ENCODE data around the gene PAQR4.
"Not testable (repeated sequence)": the region's sequence is repeated elsewhere in the genome, so short reads cannot be mapped to it uniquely, and the experiment has no call there.

PAQR4 gene

DNA sequence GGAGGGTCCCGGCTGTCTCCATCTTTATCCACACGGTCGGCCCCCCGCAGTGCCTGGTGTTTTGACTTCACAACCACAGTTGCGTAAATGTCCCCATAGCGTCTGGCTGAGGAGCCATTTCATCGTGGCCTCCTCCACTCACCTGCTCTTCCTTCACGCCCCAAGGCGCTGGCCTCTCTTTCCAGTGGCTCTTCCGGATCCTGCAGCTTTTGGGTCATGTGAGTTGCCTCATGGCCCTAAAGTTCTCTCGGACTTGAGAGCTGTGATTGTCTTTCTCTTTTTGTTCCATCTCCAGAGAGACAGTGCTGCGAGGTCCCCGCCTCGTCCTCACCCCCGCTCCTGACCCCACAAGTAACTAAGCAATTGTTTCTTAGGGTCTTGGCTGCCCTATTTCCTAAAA, 34.7 kb upstream of the PAQR4 start:
- TF ChIP-seq, protein P1, sequence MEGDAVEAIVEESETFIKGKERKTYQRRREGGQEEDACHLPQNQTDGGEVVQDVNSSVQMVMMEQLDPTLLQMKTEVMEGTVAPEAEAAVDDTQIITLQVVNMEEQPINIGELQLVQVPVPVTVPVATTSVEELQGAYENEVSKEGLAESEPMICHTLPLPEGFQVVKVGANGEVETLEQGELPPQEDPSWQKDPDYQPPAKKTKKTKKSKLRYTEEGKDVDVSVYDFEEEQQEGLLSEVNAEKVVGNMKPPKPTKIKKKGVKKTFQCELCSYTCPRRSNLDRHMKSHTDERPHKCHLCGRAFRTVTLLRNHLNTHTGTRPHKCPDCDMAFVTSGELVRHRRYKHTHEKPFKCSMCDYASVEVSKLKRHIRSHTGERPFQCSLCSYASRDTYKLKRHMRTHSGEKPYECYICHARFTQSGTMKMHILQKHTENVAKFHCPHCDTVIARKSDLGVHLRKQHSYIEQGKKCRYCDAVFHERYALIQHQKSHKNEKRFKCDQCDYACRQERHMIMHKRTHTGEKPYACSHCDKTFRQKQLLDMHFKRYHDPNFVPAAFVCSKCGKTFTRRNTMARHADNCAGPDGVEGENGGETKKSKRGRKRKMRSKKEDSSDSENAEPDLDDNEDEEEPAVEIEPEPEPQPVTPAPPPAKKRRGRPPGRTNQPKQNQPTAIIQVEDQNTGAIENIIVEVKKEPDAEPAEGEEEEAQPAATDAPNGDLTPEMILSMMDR (conservative IDR thresholded peaks at IDR 0.05; ENCODE audit: low read depth, low read length): no peak
- H3K4me3 ChIP-seq (ENCODE audit: low read length): no peak overlapping the region
- DNase-seq (ENCODE audit: low read depth): no peak

- DNase-seq (ENCODE audit: low read depth): no peak
- TF ChIP-seq, protein P1 (conservative IDR thresholded peaks at IDR 0.05; ENCODE audit: low read depth, low read length): no peak
- H3K4me3 ChIP-seq (ENCODE audit: low read length): no peak overlapping the region
Measured at GRCh38 chr16:2936436-2937011, 32.6 kb upstream of the PAQR4 start.

DNA sequence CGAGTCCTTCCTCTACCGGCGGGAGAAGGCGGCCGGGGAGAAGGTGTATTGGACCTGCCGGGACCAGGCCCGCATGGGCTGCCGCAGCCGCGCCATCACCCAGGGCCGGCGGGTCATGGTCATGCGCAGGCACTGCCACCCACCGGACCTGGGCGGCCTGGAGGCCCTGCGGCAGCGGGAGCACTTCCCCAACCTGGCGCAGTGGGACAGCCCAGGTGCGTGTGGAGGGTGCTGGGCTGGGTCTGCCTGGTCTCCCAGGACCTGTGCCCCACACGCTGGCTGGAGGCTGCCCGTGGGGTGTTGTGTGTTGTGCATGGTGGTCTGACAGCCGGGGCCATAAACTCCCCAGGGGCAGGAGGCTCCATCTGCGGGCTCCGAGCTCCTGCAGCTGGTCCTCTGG, 32.0 kb upstream of the PAQR4 start:
- no peak for DNase-seq (ENCODE audit: low read depth)
- H3K4me3 ChIP-seq (ENCODE audit: low read length): no peak overlapping the region
- TF ChIP-seq, protein P1 (conservative IDR thresholded peaks at IDR 0.05; ENCODE audit: low read depth, low read length): no peak

DNA sequence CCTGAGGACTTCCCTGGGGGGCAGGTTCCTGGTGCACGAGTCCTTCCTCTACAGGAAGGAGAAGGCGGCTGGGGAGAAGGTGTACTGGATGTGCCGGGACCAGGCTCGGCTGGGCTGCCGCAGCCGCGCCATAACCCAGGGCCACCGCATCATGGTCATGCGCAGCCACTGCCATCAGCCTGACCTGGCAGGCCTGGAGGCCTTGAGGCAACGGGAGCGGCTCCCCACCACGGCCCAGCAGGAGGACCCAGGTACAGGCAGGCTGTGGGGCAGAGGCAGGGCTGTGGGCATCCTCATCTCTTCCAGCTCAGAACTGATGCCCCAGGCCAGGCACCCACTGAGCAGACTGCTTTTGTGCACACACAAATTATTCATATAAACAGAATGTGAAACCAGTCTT, 30.9 kb upstream of the PAQR4 start:
- TF ChIP-seq, protein P1 (conservative IDR thresholded peaks at IDR 0.05; ENCODE audit: low read depth, low read length): no peak
- DNase-seq (ENCODE audit: low read depth): no peak

DNA sequence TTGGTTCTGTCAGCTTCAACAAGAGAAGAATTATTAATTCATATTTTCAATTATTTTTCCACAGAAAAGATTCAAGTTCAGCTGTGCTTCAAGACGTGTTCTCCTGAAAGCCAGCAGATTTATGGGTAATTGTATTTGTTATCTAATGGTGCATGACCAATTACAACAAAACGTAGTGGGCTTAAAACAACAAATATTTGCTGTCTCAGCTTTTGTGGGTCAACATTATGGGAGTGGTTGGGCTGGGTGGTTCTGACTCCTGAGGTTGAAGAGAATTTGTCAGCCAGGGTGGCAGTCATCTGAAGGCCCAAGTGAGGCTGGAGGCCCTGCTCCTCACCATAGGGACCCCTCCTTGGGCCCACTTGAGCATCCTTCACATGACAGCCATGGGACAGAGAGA, 29.2 kb upstream of the PAQR4 start:
- H3K4me3 ChIP-seq (ENCODE audit: low read length): no peak overlapping the region
- no peak for DNase-seq (ENCODE audit: low read depth)
- TF ChIP-seq, protein P1 (conservative IDR thresholded peaks at IDR 0.05; ENCODE audit: low read depth, low read length): no peak

More for the DNA sequence above, 30.9 kb upstream of the PAQR4 start:
- H3K4me3 ChIP-seq (ENCODE audit: low read length): no peak overlapping the region

DNA sequence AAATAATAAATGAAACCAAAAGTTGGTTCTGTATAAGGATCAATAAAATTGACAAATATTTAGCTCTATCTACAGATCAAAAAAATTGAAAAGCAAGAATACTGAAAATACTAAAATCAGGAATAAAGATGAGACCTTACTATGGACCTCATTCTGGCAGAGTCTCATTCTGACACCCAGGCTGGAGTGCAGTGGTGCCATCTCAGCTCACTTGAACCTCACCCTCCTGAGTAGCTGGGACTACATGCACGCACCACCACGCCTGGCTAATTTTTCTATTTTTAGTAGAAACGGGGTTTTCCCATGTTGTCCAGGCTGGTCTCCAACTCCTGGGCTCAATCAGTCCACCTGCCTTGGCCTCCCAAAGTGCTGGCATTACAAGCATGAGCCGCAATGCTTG, 27.1 kb upstream of the PAQR4 start:
- TF ChIP-seq, protein P1 (conservative IDR thresholded peaks at IDR 0.05; ENCODE audit: low read depth, low read length): no peak
- H3K4me3 ChIP-seq (ENCODE audit: low read length): no peak overlapping the region
- DNase-seq (ENCODE audit: low read depth): no peak

DNA sequence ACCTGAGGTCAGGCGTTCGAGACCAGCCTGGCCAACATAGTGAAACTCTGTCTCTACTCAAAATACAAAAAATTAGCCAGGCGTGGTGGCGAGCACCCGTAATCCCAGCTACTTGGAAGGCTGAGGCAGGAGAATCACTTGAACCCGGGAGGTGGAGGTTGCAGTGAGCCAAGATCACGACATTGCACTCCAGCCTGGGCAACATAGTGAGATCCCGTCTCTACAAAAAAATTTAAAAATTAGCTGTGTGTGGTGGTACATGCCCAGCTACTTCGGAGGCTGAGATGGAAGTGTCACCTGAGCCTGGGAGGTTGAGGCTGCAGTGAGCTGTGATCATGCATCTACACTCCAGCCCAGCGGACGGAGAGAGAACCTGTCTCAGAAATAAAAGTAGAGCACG, 25.4 kb upstream of the PAQR4 start:
- not testable (repeated sequence) for H3K4me3 ChIP-seq (ENCODE audit: low read length); DNase-seq (ENCODE audit: low read depth)

- no peak for DNase-seq (ENCODE audit: low read depth)
- no peak overlapping the region for H3K4me3 ChIP-seq (ENCODE audit: low read length)
Measured at GRCh38 chr16:2946649-2947048, 22.5 kb upstream of the PAQR4 start.

More at GRCh38 chr16:2946649-2947048, 22.5 kb upstream of the PAQR4 start:
- TF ChIP-seq, protein P1 (conservative IDR thresholded peaks at IDR 0.05; ENCODE audit: low read depth, low read length): no peak

Data from retinal pigment epithelial cell (primary cell).